ENCODE measurements around the gene TFAP2A. TPM values are rescaled to one million over a fixed set of nuclear protein-coding genes. Genes with fewer than 3 reads are reported as not detected.

The TFAP2A gene
- total and polyA plus RNA-seq, 10 donors: 0.04 to 0.94 (median 0.23) TPM; not detected in 4

GRCh38 chr6:10398446-10399218 lies 16.2 kb downstream of the TFAP2A start:
- 26 to 35% (median 32%) methylated on average over 15 to 20 of the region's 20 CpGs for WGBS, 5 donors
- Histone ChIP-seq H3K27ac (no peak overlapping the region), H3K4me3 (no peak overlapping the region), H3K27me3 (replicated peaks in 1 of 7) (peaks cover 0 to 99% (median 71%) of the 10 kb centered on the region in 7 donors), H3K4me1 (peaks cover 4 to 6% (median 5%) of the 10 kb centered on the region in 6 donors), H3K36me3 (no peaks in the 10 kb centered on the region), H3K9me3 (peaks cover 0 to 5% (median 0%) of the 10 kb centered on the region in 8 donors)
- peak; percentile 46 for DNase-seq
- intact Hi-C loops (cut with DNase I; ENCODE audit: low total_unique reads): no loop called here
- TF ChIP-seq CTCF (IDR thresholded peaks at IDR 0.05 in 8 of 11, conservative IDR thresholded peaks at IDR 0.05 in 3 of 11) (no peak), POLR2A (IDR thresholded peaks at IDR 0.05) (no peak), POLR2AphosphoS5 (IDR thresholded peaks at IDR 0.05) (no peak)

- no peak overlapping the region for H3K4me3 ChIP-seq
- intact Hi-C loops (cut with DNase I; ENCODE audit: low total_unique reads): no loop called here
- 18 to 31% (median 19%) methylated on average over 13 to 28 of the region's 28 CpGs for WGBS, 5 donors
- no peaks in the 10 kb centered on the region for H3K36me3 ChIP-seq
- peak; percentile 69 for DNase-seq
- H3K27ac ChIP-seq: no peak overlapping the region
- H3K4me1 ChIP-seq: no peaks in the 10 kb centered on the region
- no peak for TF ChIP-seq POLR2AphosphoS5 (IDR thresholded peaks at IDR 0.05)
- no peak for TF ChIP-seq POLR2A (IDR thresholded peaks at IDR 0.05)
- TF ChIP-seq CTCF (IDR thresholded peaks at IDR 0.05 in 8 of 11, conservative IDR thresholded peaks at IDR 0.05 in 3 of 11): no peak
- H3K27me3 ChIP-seq (replicated peaks in 1 of 7): peaks cover 0 to 99% (median 79%) of the 10 kb centered on the region in 7 donors
- peaks cover 0 to 5% (median 0%) of the 10 kb centered on the region in 8 donors for H3K9me3 ChIP-seq
Observed at GRCh38 chr6:10397756-10398445, 17.0 kb downstream of the TFAP2A start.

DNA sequence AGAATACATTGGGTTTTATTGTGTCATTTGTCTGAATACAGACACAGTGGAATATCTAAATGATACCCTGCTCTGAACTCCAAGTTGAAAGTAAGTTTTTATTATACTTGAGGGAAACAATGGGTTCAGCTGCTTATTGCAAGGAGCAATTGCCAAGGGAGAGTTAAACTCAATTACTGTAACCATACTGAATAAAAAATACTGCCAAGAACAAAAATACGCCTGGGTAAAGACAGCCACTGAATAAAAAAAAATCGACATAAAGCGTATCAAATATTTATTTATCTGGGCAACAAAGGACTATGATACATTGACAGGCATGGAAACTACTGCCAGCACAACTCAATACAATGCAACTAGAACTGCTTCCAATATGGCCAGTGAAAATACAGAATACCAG lies 18.1 kb downstream of the TFAP2A start:
- no peak for DNase-seq
- H3K27ac ChIP-seq: no peak overlapping the region
- no peak overlapping the region for H3K4me3 ChIP-seq
- H3K9me3 ChIP-seq: peaks cover 0 to 5% (median 0%) of the 10 kb centered on the region in 8 donors
- 54 to 65% (median 59%) methylated on average over 3 of the region's 3 CpGs for WGBS, 5 donors
- no peaks in the 10 kb centered on the region for H3K4me1 ChIP-seq
- TF ChIP-seq POLR2A (IDR thresholded peaks at IDR 0.05): no peak
- TF ChIP-seq CTCF (IDR thresholded peaks at IDR 0.05 in 8 of 11, conservative IDR thresholded peaks at IDR 0.05 in 3 of 11): no peak
- TF ChIP-seq POLR2AphosphoS5 (IDR thresholded peaks at IDR 0.05): no peak
- H3K27me3 ChIP-seq (replicated peaks in 1 of 7): peaks cover 0 to 100% (median 89%) of the 10 kb centered on the region in 7 donors
- no peaks in the 10 kb centered on the region for H3K36me3 ChIP-seq
- intact Hi-C loops (cut with DNase I; ENCODE audit: low total_unique reads): no loop called here

Measured in spleen (tissue), 11 donors.